Activated CD8-positive, alpha-beta memory T cell treated with anti-CD3 and anti-CD28 coated beads for 48 hours (primary cell): ENCODE measurements around the gene KLHL3.

Experiments used
- DNase-seq, 3 experiments: peaks; one replicate each; pipeline ENCODE4 v3.0.0-alpha.2; 2020; ENCODE audit warnings: low read depth in 2 of 3, low spot score in 2 of 3

The KLHL3 gene

GRCh38 chr5:137584262-137584661 lies 151.6 kb downstream of the KLHL3 start:
- no peak for DNase-seq

- no peak for DNase-seq
Observed at GRCh38 chr5:137583129-137583528, 152.8 kb downstream of the KLHL3 start.

GRCh38 chr5:137582218-137582617 lies 153.7 kb downstream of the KLHL3 start:
- no peak for DNase-seq

- no peak for DNase-seq
Observed at GRCh38 chr5:137581776-137582175, 154.1 kb downstream of the KLHL3 start.

GRCh38 chr5:137580030-137580429 lies 155.9 kb downstream of the KLHL3 start:
- DNase-seq: no peak

- no peak for DNase-seq
Observed at GRCh38 chr5:137575847-137576246, 160.0 kb downstream of the KLHL3 start.

GRCh38 chr5:137575211-137575610 lies 160.7 kb downstream of the KLHL3 start:
- DNase-seq: no peak

- no peak for DNase-seq
Observed at GRCh38 chr5:137573376-137573775, 162.5 kb downstream of the KLHL3 start.

- no peak for DNase-seq
Observed at GRCh38 chr5:137572042-137572695, 163.7 kb downstream of the KLHL3 start.

- no peak for DNase-seq
Observed at GRCh38 chr5:137570070-137570469, 165.8 kb downstream of the KLHL3 start.
